ENCODE results near the gene DPEP1.
"Not testable (repeated sequence)": the region's sequence is repeated elsewhere in the genome, so short reads cannot be mapped to it uniquely, and the experiment has no call there.

The DPEP1 gene

DNA sequence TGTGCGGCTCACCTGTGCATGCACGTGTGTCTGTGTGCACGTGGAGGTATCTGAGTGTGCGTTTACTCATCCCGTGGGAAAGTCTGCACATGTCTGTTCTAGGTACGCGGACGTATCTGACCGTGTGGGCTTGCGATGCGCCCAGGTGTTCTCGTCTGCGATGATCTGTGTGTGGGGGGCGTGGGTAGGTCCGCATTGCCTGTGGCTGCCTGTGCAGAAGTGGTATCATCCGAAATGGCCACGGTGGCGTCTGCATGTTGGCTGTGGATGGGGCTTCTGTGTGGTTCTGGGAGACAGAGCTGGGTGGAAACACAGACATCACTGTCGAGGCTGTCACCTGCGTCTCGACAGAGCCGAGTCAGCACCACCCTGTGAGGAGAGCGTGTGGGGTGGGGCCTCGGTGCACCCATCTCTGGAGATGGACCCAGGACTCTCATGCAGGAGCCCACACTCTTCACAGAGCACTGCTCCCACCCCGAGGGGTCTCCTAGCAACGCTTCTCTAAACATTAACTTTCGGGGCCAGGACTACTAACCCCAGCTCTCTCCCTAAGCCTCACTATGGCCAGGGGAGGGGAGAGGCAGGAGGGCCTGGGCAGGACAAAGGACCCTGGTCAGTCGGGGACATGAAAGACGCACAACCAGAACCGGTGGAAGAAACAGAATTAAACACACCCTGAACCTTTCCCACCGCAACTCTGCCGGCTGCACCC is 8.4 kb downstream of the DPEP1 start:
- no peak for DNase-seq

- DNase-seq = no peak
Observed at GRCh38 chr16:89623511-89624261, 10.2 kb downstream of the DPEP1 start.

DNA sequence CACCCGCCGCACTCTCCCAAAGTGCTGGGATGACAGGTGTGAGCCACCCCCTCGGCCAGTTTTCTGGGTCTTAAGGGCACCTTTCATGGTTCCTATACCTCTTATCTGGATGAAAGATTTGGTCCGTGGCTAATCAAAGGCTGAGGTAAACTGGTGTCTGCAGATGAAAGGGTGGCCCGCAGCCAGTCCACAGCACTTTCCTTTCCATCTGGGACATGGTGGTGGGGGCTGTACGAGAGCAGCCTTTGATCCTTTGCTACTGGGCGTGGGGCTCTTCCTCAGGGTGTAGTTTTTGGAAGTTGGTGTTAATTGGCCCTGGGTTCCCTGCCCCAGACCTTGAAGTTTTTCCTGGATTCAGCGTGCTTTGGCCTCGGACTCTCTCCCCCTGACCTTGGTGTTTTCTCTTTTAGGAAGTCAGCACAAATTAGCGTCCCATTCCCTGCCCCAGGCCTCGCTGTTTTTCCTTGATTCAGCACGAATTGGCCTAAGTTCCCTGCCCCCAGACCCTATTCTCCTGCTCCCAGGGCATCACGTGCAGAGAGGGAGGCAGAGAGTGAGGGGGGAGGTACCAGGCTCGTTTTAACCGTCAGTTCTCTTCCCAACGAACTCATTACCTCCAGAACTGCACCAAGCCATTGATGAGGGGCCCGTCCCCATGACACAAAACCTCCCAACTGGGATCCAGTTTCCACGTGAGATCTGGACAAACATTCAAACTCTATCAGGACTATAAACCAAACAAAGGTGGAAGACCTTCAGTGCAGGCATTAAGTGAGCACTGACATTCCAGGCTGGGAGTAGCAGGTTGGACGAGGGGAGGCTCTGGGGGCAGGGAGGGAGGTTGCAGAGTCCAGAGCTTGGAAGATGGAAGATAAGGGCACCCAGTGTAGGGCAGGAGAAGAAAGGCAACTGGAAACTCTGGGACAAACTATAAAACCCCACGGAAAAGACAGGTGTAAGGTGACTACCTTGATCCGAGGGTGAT is 11.6 kb downstream of the DPEP1 start:
- DNase-seq = no peak

DNA sequence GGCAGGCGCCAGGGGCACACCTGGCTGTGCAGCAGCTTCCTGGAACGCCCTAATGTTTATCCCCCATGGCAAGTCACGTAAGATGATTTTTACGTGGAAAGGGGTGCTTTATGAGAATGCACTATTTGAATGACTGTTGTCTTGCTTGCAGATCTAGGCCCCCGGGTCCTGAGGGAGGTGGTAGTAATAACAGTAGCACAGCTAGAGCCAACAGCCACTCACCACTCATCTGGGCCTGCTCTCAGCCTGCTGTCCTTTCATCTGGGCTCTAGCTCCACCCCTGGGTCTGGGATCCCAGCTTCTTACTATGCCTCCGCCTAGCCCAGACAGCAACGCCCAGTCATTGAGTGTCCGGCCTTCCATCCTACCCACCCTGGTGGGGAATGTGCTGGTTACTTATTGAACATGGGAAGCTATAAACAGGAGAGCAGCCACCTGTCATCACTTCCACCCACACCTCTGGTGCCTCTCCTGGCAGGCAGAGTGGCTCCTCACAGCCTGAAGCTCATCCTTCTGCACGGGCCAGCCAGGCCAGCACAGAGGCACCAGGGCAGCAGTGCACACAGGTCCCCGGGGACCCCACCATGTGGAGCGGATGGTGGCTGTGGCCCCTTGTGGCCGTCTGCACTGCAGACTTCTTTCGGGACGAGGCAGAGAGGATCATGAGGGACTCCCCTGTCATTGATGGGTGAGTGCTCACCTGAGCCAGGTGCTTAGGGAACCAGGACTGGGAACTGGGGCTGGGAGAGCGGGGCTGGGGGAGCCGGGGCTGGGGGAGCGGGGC is 16.6 kb downstream of the DPEP1 start:
- DNase-seq = no peak

GRCh38 chr16:89633064-89633631 is 19.7 kb downstream of the DPEP1 start:
- DNase-seq = no peak

- DNase-seq = not testable (repeated sequence)
Observed at GRCh38 chr16:89634463-89635385, 21.3 kb downstream of the DPEP1 start.

GRCh38 chr16:89636663-89637062 is 23.2 kb downstream of the DPEP1 start:
- no peak for DNase-seq

GRCh38 chr16:89637379-89637778 is 23.9 kb downstream of the DPEP1 start:
- DNase-seq = no peak

- no peak for DNase-seq
Observed at GRCh38 chr16:89638455-89638854, 25.0 kb downstream of the DPEP1 start.

DNA sequence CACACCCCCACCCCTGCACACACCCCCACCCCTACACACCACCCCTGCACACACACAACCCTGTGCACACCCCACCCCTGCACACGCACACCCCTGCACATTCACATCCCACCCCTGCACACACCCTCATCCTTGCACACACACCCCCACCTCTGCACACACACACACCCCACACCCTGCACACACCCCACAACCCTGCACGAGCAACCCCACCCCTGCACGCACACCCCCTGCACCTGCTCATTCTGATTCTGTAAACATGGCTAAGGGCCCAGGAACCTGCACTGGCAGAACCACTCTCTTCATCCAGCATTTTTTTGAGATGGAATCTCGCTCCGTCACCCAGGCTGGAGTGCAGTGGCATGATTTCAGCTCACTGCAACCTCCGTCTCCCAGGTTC is 25.9 kb downstream of the DPEP1 start:
- no peak for DNase-seq

DNA sequence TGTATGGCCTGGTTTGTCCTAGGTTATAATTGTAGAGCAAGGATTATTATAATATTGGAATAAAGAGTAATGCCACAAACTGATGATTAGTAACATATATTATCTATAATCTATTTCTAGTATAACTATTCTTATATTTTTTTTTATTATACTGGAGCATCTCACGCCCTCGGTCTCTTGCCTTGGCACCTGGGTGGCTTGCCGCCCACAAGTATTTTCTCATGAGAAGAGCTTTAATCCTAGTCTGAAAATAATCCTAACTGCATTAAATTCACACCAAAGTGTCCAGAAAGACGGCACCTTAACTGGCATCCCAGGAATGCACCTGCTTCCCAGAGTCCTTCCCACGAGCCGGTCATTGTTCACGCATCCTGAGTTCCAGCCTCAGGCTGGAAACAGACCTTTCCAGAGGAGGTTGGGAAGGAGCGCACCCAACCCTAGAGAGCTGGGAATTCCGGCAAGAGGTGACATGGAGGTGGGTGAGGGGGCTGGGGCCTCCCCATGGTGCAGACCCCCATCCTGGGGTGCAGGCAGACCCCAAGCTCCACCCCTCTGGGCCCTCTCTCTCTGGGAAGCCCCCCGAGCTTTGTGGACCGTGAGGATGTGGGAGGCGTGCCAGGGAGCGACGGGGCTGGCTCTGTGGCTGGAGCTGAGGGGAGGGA is 28.1 kb downstream of the DPEP1 start:
- DNase-seq = no peak

DNA sequence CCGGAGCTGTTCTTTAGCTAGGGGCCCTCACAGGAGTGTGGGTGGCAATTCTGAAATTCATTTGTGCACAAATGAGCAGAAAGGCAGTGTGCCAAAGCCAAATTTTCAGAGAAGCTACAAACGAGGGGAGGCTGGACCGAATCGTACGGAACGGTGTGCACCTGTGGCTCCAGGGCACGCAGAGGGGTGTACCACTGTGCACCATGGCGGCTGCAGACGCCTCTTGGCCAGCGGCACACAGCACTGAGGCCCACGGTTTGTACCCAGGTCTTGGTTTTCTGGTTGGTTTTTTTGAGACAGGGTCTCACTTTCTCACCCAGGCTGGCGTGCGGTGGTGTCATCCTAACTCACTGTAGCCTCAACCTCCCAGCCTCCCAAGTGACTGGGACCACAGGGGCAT is 29.1 kb downstream of the DPEP1 start:
- no peak for DNase-seq

DNA sequence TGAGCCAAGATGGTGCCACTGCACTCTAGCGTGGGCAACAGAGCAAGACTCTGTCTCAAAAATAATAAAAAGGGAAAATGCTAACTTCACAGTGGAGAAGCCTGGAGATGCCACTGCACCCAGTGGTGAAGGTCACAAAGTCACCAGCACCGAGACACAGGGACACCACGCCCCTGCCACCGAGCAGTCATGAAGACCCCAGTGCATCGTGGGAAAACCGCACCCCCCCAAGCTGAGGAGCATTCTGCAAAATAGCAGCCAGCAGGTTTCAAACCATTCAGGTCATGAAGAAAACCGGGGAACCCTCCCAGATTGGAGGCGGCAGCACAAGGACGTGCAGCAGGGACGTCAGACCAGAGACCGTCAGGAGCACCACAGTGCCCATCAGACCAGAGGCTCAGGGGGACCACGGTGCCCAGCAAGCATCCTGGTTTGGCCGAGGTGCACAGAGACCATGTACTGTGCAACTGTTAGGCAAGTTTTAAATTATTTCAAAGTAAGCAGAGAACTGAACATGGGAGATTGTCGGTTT is 30.4 kb downstream of the DPEP1 start:
- no peak for DNase-seq

GRCh38 chr16:89645122-89645521 is 31.7 kb downstream of the DPEP1 start:
- no peak for DNase-seq

DNA sequence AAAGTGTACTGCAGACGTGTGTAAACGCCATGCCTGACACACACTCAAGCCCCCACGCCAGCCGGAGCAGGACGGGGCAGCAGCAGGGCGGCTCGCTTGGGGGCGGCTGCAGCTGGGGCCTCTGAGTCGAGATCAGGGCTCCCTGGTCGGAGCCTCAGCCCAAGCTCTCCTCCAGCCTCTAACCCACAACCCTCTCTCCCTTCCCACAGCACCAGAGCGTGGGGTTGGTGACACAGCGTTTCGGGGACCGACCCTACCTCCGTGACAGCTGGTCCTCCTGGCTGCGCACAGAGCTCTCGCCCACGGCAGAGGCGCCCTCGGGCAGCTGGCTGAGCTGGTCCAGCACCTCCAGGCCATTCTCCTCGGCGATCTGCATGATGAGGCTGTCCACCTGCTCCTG is 32.8 kb downstream of the DPEP1 start:
- DNase-seq = no peak

DNA sequence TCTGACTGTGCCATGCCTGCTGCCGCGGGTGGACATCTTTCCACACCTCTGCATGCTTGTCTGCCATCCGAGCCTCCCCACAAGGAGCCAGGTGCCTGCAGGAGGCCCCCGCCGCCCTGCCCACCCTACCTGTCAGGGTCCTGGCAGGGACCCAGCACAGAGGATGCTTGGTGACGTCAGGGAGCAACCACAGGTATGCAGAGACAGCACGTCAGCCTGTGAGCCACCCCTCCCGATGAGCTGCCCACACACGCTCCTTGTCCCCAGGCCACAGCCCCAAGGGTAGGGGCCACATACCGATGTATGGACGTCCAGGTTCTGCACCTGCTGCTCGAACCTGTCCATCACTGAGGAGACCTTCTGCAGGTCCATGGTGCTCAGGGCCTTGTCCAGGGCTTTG is 33.5 kb downstream of the DPEP1 start:
- no peak for DNase-seq

DNA sequence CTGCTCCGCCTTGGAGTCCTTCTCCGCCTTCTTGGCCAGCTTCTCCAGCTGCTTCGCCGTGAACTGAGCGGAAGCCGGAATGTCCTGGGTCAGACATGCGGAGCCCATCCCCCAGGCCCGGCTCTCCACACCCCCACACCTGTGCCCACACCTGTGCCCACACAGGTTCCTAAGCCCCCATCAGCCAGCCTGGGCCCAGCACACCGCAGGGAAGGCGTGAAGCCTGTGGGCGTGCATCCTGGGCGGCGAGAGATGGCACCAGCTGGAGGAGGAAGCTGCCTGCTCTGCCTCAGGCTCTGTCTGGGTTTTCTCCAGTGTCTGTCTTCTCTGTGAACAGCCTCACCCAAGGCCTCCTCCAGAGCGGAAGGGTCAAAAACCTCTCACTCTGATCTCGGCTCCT is 38.1 kb downstream of the DPEP1 start:
- no peak for DNase-seq

DNA sequence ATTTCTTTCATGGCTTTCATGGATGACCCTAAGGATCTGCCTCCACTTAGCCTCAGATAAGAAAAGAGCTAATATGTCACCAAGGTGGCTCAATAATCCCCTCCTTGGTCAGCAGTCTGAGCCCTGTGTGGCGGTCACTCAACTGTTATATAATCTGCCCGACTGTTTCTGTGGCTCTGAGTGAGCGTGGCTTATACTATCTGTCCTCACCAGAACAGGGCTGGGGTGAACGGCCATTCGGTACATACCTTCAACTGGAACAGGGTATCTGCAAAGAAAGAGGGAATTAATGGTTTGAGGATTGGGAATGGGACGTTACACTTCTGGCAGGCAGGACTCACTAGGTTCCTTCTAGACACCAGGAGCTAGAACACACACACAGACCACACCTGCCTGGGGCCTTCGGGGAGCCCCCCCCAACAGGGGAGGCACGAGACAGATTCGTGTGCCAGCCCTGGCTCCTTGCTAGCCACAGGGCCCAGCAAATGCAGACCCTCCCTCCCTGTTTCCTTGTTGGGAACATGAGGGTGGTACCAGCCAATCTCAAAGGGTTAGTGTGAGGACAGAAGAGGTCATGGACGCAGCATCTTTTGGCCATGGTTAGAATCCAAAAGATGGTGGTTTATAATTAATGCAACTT is 40.3 kb downstream of the DPEP1 start:
- DNase-seq = no peak

GRCh38 chr16:89655062-89655643 is 41.7 kb downstream of the DPEP1 start:
- DNase-seq = no peak
